H9 (cell line): ENCODE results near the gene DYNC2H1. TPM values are rescaled to one million over a fixed set of nuclear protein-coding genes. Genes with fewer than 3 reads are reported as not detected.

ENCODE experiments used
- DNase-seq: peaks from one replicate; pipeline ENCODE4 v3.0.0-alpha.2; 2017
- H2AFZ ChIP-seq: one replicate; pipeline ENCODE4 v1.6.1; 2013; ENCODE audit warnings: mild to moderate bottlenecking, low read length, control low read depth, moderate library complexity
- H2AK5ac ChIP-seq: 2 replicates; pipeline ENCODE4 v1.6.1; 2013; ENCODE audit warnings: low read length, control low read depth, mixed read lengths; ENCODE audit not compliant: insufficient read length
- H2BK120ac ChIP-seq: one replicate; pipeline ENCODE4 v1.6.1; 2013; ENCODE audit warnings: low read depth, mild to moderate bottlenecking, low read length, control low read depth, inconsistent platforms; ENCODE audit not compliant: poor library complexity, severe bottlenecking
- H2BK12ac ChIP-seq: 2 replicates; pipeline ENCODE4 v1.6.1; 2013; ENCODE audit warnings: low read length, control low read depth, mixed read lengths, low read depth; ENCODE audit not compliant: insufficient read length
- H2BK15ac ChIP-seq: 2 replicates; pipeline ENCODE4 v1.6.1; 2013; ENCODE audit warnings: low read depth, low read length, control low read depth
- H2BK20ac ChIP-seq: one replicate; pipeline ENCODE4 v1.6.1; 2013; ENCODE audit warnings: low read depth, mild to moderate bottlenecking, low read length, control low read depth, inconsistent platforms; ENCODE audit not compliant: poor library complexity, severe bottlenecking
- H2BK5ac ChIP-seq: 2 replicates; pipeline ENCODE4 v1.6.1; 2013; ENCODE audit warnings: low read length, control low read depth, mixed read lengths; ENCODE audit not compliant: insufficient read length
- H3K14ac ChIP-seq: 2 replicates; pipeline ENCODE4 v1.6.1; 2013; ENCODE audit warnings: low read length, control low read depth; ENCODE audit not compliant: insufficient read depth
- H3K18ac ChIP-seq: 2 replicates; pipeline ENCODE4 v1.6.1; 2013; ENCODE audit warnings: low read depth, mild to moderate bottlenecking, mixed read lengths, low read length, control low read depth; ENCODE audit not compliant: insufficient read length
- H3K23ac ChIP-seq: 2 replicates; pipeline ENCODE4 v1.6.1; 2013; ENCODE audit warnings: low read length, control low read depth, mixed read lengths, low read depth; ENCODE audit not compliant: insufficient read length
- H3K23me2 ChIP-seq: 2 replicates; pipeline ENCODE4 v1.6.1; 2013; ENCODE audit warnings: low read depth, mild to moderate bottlenecking, mixed read lengths, low read length, control low read depth; ENCODE audit not compliant: insufficient read length, poor library complexity, severe bottlenecking
- H3K27ac ChIP-seq: 2 replicates; pipeline ENCODE4 v1.5.1; 2013; ENCODE audit warnings: low read length, control low read depth, mixed read lengths, low read depth; ENCODE audit not compliant: insufficient read length
- H3K27me3 ChIP-seq: 2 replicates; pipeline ENCODE4 v1.6.1; 2013; ENCODE audit warnings: low read length, control low read depth, inconsistent platforms; ENCODE audit not compliant: insufficient read depth
- H3K4ac ChIP-seq: 2 replicates; pipeline ENCODE4 v1.6.1; 2013; ENCODE audit warnings: low read depth, mild to moderate bottlenecking, control low read depth, inconsistent platforms, low read length, moderate library complexity
- H3K4me1 ChIP-seq: 2 replicates; pipeline ENCODE4 v1.6.1; 2013; ENCODE audit warnings: low read length, control low read depth, inconsistent platforms; ENCODE audit not compliant: insufficient read depth
- H3K4me2 ChIP-seq: 2 replicates; pipeline ENCODE4 v1.6.1; 2013; ENCODE audit warnings: low read length, control low read depth, mixed read lengths; ENCODE audit not compliant: insufficient read length, insufficient read depth
- H3K56ac ChIP-seq: 2 replicates; pipeline ENCODE4 v1.6.1; 2013; ENCODE audit warnings: low read depth, mild to moderate bottlenecking, mixed read lengths, low read length, control low read depth; ENCODE audit not compliant: insufficient read length
- H3K79me1 ChIP-seq: 2 replicates; pipeline ENCODE4 v1.6.1; 2013; ENCODE audit warnings: low read depth, mild to moderate bottlenecking, moderate library complexity, low read length, control low read depth, inconsistent platforms; ENCODE audit not compliant: insufficient read depth, poor library complexity, severe bottlenecking
- H3K79me2 ChIP-seq: 2 replicates; pipeline ENCODE4 v1.6.1; 2013; ENCODE audit warnings: low read length, control low read depth, inconsistent platforms; ENCODE audit not compliant: insufficient read depth
- H3K9ac ChIP-seq: 2 replicates; pipeline ENCODE4 v1.6.1; 2013; ENCODE audit warnings: low read length, control low read depth, mixed read lengths; ENCODE audit not compliant: insufficient read length; ENCODE audit errors: extremely low read depth
- H3K9me3 ChIP-seq: one replicate; pipeline ENCODE4 v1.6.1; 2013; ENCODE audit warnings: low read depth, low read length, inconsistent platforms; ENCODE audit not compliant: control insufficient read depth
- H3T11ph ChIP-seq: one replicate; pipeline ENCODE4 v1.6.1; 2013; ENCODE audit warnings: mild to moderate bottlenecking, low read length, control low read depth, inconsistent platforms
- H4K20me1 ChIP-seq: one replicate; pipeline ENCODE4 v1.6.1; 2013; ENCODE audit not compliant: control insufficient read depth, insufficient read length, insufficient read depth
- H4K5ac ChIP-seq: 2 replicates; pipeline ENCODE4 v1.6.1; 2013; ENCODE audit warnings: low read depth, mild to moderate bottlenecking, mixed read lengths, low read length, control low read depth; ENCODE audit not compliant: insufficient read length
- H4K8ac ChIP-seq: replicated peaks from 2 replicates; pipeline ENCODE4 v1.6.1; 2013; ENCODE audit warnings: low read length, control low read depth, mixed read lengths, low read depth; ENCODE audit not compliant: insufficient read length
- H4K91ac ChIP-seq: 2 replicates; pipeline ENCODE4 v1.6.1; 2013; ENCODE audit warnings: low read depth, mild to moderate bottlenecking, moderate library complexity, mixed read lengths, low read length, control low read depth; ENCODE audit not compliant: insufficient read length
- H3K27ac Mint-ChIP-seq, 3 experiments: 2 replicates in 2 of 3; 3 replicates in 1 of 3; pipeline ENCODE4 v1.8.0; 2020 to 2021; ENCODE audit warnings: mixed read lengths in 3 of 3, mild to moderate bottlenecking in 1 of 3, moderate library complexity in 1 of 3
- H3K27me3 Mint-ChIP-seq: 2 replicates; pipeline ENCODE4 v1.8.0; 2021; ENCODE audit warnings: low read depth, mild to moderate bottlenecking, moderate library complexity, mixed read lengths
- H3K36me3 Mint-ChIP-seq, 3 experiments: 2 replicates in 2 of 3; 3 replicates in 1 of 3; pipeline ENCODE4 v1.8.0; 2020 to 2021; ENCODE audit warnings: low read depth in 3 of 3, mixed read lengths in 3 of 3; ENCODE audit not compliant: insufficient read depth in 1 of 3
- H3K4me1 Mint-ChIP-seq, 2 experiments: 2 replicates each; pipeline ENCODE4 v1.8.0; 2020; ENCODE audit warnings: mixed read lengths in 2 of 2
- H3K4me3 Mint-ChIP-seq, 2 experiments: 2 replicates in 1 of 2; 3 replicates in 1 of 2; pipeline ENCODE4 v1.8.0; 2020 to 2021; ENCODE audit warnings: mild to moderate bottlenecking in 2 of 2, mixed read lengths in 2 of 2, moderate library complexity in 1 of 2
- H3K9me3 Mint-ChIP-seq, 2 experiments: 2 replicates in 1 of 2; 3 replicates in 1 of 2; pipeline ENCODE4 v1.8.0; 2020; ENCODE audit warnings: mild to moderate bottlenecking in 2 of 2, mixed read lengths in 2 of 2, moderate library complexity in 1 of 2
- CTCF ChIP-seq: fragments of 200-600 bp; sonication (generic); conservative IDR thresholded peaks from 3 replicates; pipeline ENCODE4 v1.8.0; 2021; ENCODE audit warnings: antibody characterized with exemption, mild to moderate bottlenecking
- WGBS: extraction: QIAGEN DNeasy Blood & Tissue Kit; methylation state at CpG from one replicate; pipeline ENCODE4 v1.1.7; 2013; ENCODE audit warnings: missing lambda C conversion rate, low lambda C conversion rate, mixed read lengths; ENCODE audit not compliant: insufficient read length; ENCODE audit errors: extremely low coverage; 5-methylcytosine and 5-hydroxymethylcytosine counted together
- total RNA-seq: library from RNA; stranded (reverse); gene quantifications from 2 replicates; pipeline ENCODE4 v1.2.1, GENCODE V29; 2021

Gene DYNC2H1
- total RNA-seq, 1 experiment from 2014 or later: 13.2 TPM

DNA sequence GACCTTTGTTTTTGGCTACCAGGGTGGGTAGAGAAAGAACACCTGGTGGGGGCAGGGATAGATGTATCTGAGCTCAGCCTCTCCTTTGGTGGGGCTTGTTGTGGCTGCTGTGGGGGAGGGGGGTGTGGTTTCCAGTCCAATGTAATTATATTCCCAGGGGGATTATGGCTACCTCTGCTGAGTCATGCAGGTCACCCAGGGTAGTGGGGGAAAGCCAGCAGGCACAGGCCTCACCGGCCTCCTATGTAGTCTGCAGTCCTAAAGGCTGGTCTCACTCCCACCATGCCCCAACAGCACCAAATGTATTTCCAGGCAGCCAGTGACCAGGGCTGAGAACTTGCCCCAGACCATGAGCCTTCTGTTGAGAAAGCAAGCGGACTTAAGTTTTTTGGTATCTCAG lies 119.6 kb downstream of the DYNC2H1 start:
- Histone ChIP-seq H3K4me2 (no peak overlapping the region), H3K79me1 (no peaks in the 10 kb centered on the region), H2BK120ac (no peak overlapping the region), H3K9ac (no peak overlapping the region), H4K5ac (no peak overlapping the region), H2BK5ac (no peak overlapping the region), H3K56ac (no peak overlapping the region), H3K23ac (no peak overlapping the region), H3K4me1 (peaks cover 3% of the 10 kb centered on the region; the same call in 1 of the 2 replicates), H3K14ac (no peak overlapping the region), H2AK5ac (no peak overlapping the region), H2AFZ (no peak overlapping the region), H3K27me3 (no peaks in the 10 kb centered on the region), H3K79me2 (no peaks in the 10 kb centered on the region; the same call in 1 of the 2 replicates), H3K9me3 (no peaks in the 10 kb centered on the region), H2BK15ac (no peak overlapping the region), H4K8ac (no peak overlapping the region), H3K23me2 (no peaks in the 10 kb centered on the region), H2BK12ac (no peak overlapping the region), H4K91ac (no peak overlapping the region), H3K18ac (no peak overlapping the region), H2BK20ac (no peak overlapping the region), H4K20me1 (no peaks in the 10 kb centered on the region), H3K27ac (no peak overlapping the region), H3K4ac (0 out of 2 replicates have a peak overlapping the region, but pooled peaks have one; percentile 52), H3T11ph (no peak overlapping the region)
- no peak for TF ChIP-seq CTCF
- H3K36me3 Mint-ChIP-seq: peaks cover 2 to 6% (median 5%) of the 10 kb centered on the region in 3 experiments; a peak in 5 of 7 replicates
- no peaks in the 10 kb centered on the region for H3K27me3 Mint-ChIP-seq
- H3K4me1 Mint-ChIP-seq: peaks cover 12 to 14% of the 10 kb centered on the region in 2 experiments
- H3K27ac Mint-ChIP-seq: peak overlapping the region; percentile 36 to 91 (median 90)
- DNase-seq: no peak
- no CpG with 5 or more reads among the region's 2 CpGs for WGBS
- no peaks in the 10 kb centered on the region for H3K9me3 Mint-ChIP-seq
- H3K4me3 Mint-ChIP-seq: no peak overlapping the region
